HEK293T (cell line): ENCODE data around the gene ECI1.

Experiments
- CTCF ChIA-PET: fragments of 350-600 bp; formaldehyde crosslinking; extraction: SDS; loops from one replicate; lab custom pipeline; 2021; ENCODE audit warnings: antibody characterized with exemption, inconsistent platforms; lab: Yijun Ruan, JAX
- POLR2A ChIA-PET: fragments of 350-600 bp; formaldehyde crosslinking; extraction: SDS; loops from one replicate; lab custom pipeline; 2020; ENCODE audit warnings: antibody characterized with exemption, inconsistent platforms; lab: Yijun Ruan, JAX
- DNase-seq: peaks from one replicate; pipeline ENCODE4 v3.0.0; 2012; ENCODE audit warnings: mixed read lengths; ENCODE audit errors: extremely low spot score
- ARNT ChIP-seq: fragments of 450-650 bp; IDR thresholded peaks from 2 replicates; pipeline ENCODE4 v1.6.1; 2017; ENCODE audit warnings: mild to moderate bottlenecking
- BHLHE40 ChIP-seq: fragments of 450-650 bp; IDR thresholded peaks from 2 replicates; pipeline ENCODE4 v1.6.1; 2016; ENCODE audit warnings: mild to moderate bottlenecking, moderate library complexity, borderline replicate concordance
- CTBP1 ChIP-seq: fragments of 450-650 bp; IDR thresholded peaks from 2 replicates; pipeline ENCODE4 v1.6.1; 2016; ENCODE audit warnings: borderline replicate concordance
- ELF4 ChIP-seq: fragments of 450-650 bp; IDR thresholded peaks from 2 replicates; pipeline ENCODE4 v1.6.1; 2017; ENCODE audit warnings: antibody characterized with exemption
- FOXA1 ChIP-seq: fragments of 450-650 bp; IDR thresholded peaks from 2 replicates; pipeline ENCODE4 v1.6.1; 2016; ENCODE audit warnings: mild to moderate bottlenecking
- FOXK2 ChIP-seq: fragments of 450-650 bp; IDR thresholded peaks from 2 replicates; pipeline ENCODE4 v1.6.1; 2016; ENCODE audit warnings: mild to moderate bottlenecking
- FOXM1 ChIP-seq: fragments of 450-650 bp; IDR thresholded peaks from 2 replicates; pipeline ENCODE4 v1.6.1; 2017; ENCODE audit warnings: mild to moderate bottlenecking, borderline replicate concordance
- HDGF ChIP-seq: fragments of 450-650 bp; IDR thresholded peaks from 2 replicates; pipeline ENCODE4 v1.6.1; 2017; ENCODE audit warnings: antibody characterized with exemption, borderline replicate concordance
- L3MBTL2 ChIP-seq: fragments of 450-650 bp; conservative IDR thresholded peaks from 2 replicates; pipeline ENCODE4 v1.6.1; 2016; ENCODE audit warnings: mild to moderate bottlenecking
- LEF1 ChIP-seq: fragments of 450-650 bp; IDR thresholded peaks from 2 replicates; pipeline ENCODE4 v1.6.1; 2017; ENCODE audit warnings: mild to moderate bottlenecking, borderline replicate concordance
- NFRKB ChIP-seq: fragments of 450-650 bp; IDR thresholded peaks from 2 replicates; pipeline ENCODE4 v1.6.1; 2016; ENCODE audit warnings: mild to moderate bottlenecking, moderate library complexity
- SP1 ChIP-seq: fragments of 450-650 bp; IDR thresholded peaks from 2 replicates; pipeline ENCODE4 v1.6.1; 2017
- SUZ12 ChIP-seq: fragments of 450-650 bp; IDR thresholded peaks from 2 replicates; pipeline ENCODE4 v1.6.1; 2016; ENCODE audit warnings: mild to moderate bottlenecking
- TARDBP ChIP-seq: fragments of 450-650 bp; IDR thresholded peaks from 2 replicates; pipeline ENCODE4 v1.6.1; 2016
- ZNF384 ChIP-seq: fragments of 450-650 bp; IDR thresholded peaks from 2 replicates; pipeline ENCODE4 v1.6.1; 2016
- TF ChIP-seq, protein P1 (sequence below): fragments of 450-650 bp; IDR thresholded peaks from 2 replicates; pipeline ENCODE4 v1.6.1; 2016

Gene ECI1

DNA sequence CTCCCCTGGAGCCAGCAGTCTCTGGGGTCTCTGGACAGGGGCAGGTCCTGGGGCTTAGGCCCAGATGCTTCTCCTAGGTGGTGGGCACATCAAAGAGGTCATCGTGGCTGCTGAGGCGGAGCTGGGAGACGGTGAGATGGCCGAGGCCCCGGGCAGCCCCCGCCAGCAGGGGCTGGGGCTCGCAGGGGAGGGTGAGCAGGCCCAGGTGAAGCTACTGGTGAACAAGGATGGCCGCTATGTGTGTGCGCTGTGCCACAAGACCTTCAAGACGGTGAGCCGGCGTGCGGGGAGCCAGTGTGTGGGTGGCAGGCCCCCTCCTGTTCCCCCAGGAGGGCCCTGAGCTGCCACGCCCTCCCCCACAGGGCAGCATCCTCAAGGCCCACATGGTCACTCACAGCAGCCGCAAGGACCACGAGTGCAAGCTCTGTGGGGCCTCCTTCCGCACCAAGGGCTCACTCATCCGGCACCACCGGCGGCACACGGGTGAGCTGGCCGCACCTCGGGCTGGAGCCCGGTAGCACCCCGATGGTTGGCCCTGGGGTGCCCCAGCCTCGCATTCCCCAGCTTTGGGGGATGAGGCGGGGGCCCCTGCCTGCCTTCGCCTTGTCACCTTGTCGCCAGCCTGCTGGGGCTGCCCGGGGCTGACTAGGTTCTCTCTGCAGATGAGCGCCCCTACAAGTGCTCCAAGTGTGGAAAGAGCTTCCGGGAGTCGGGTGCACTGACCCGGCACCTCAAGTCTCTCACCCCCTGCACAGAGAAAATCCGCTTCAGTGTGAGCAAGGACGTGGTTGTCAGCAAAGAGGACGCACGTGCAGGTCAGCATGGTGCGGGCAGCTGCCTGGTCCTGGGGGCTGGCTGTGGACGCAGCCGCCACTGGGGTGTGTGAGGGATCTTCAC is 19.0 kb downstream of the ECI1 start:
- DNase-seq: no peak
- ChIA-PET POLR2A (interaction anchor here (1.4 kb wide), 1 partner anchor 267 kb away, joined by 3 read pairs; the partner anchor contains the start of gene RPS2), CTCF (no interaction called here)
- TF ChIP-seq SP1 (no peak), ZNF384 (no peak), HDGF (no peak), BHLHE40 (no peak), ARNT (no peak), FOXM1 (no peak), SUZ12 (no peak), TARDBP (no peak), L3MBTL2 (no peak)
- TF ChIP-seq, protein P1, sequence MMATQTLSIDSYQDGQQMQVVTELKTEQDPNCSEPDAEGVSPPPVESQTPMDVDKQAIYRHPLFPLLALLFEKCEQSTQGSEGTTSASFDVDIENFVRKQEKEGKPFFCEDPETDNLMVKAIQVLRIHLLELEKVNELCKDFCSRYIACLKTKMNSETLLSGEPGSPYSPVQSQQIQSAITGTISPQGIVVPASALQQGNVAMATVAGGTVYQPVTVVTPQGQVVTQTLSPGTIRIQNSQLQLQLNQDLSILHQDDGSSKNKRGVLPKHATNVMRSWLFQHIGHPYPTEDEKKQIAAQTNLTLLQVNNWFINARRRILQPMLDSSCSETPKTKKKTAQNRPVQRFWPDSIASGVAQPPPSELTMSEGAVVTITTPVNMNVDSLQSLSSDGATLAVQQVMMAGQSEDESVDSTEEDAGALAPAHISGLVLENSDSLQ: no peak

GRCh38 chr16:2231016-2231931 is 20.1 kb downstream of the ECI1 start:
- ChIA-PET POLR2A (interaction anchor here (0.9 to 1.4 kb wide), 2 partner anchors 16 to 266 kb away, joined by 3 to 6 read pairs; partner anchors contain the start of gene RPS2), CTCF (no interaction called here)
- TF ChIP-seq BHLHE40 (no peak), FOXA1 (no peak), ELF4 (no peak), CTBP1 (no peak), SP1 (no peak), SUZ12 (no peak), ARNT (no peak), FOXM1 (no peak)
- no peak for DNase-seq

DNA sequence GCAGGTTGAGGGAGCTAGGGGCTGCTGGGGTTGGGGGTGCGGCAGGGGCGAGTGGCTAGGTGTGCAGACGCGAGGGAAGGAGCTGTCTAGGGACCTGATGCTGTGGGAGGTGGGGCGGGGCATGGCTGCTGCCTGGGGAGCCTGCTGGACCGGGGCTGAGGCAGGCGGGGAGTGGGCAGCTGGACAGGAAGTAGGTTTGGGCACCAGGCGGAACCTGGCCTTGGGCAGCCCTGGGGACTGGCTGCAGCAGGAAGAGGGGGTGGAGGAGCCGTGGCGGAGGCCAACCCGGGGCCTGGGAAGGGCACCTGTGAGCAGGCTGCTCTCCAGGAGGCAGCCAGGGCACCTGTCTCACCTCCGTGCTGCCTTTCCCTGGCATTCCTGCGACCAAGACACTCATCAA is 21.0 kb downstream of the ECI1 start:
- TF ChIP-seq ELF4 (no peak), CTBP1 (no peak), NFRKB (no peak), HDGF (no peak), ARNT (no peak), FOXM1 (no peak), FOXA1 (no peak), SP1 (no peak)
- CTCF ChIA-PET: no interaction called here
- DNase-seq: no peak
- POLR2A ChIA-PET: interaction anchor here (0.9 kb wide), 1 partner anchor 15 kb away, joined by 6 read pairs; no protein-coding TSS in a partner anchor

DNA sequence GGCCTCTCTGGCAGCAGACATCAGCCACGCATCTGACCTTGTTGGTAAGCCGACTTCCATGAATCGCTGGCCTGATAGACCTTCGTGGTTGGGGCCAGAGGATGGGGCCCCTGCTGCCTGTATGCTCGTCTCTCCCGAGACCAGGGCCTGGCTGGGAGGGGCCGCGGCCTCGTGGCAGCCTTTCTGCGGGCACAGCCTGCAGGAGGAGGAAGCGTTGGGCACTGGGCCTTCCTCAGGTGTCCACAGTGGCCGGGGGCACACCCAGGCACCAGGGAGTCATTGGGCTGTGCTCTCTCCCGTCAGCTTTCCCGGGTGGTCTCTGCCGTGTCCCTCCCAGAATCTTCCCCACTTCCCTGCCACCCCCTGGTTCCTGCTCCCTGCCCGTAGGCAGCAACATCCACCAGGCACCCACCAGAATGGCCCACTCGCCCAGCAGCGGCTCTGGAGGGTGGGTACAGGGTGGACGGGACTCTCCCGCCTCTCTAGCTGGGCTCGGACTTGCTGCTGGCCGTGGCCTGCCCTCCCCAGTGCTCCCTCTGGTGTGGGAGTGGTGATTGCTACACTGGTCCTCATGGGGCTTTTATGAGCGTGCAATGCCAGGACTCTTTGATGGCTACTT is 21.6 kb downstream of the ECI1 start:
- TF ChIP-seq ELF4 (no peak), ZNF384 (no peak), FOXA1 (no peak), NFRKB (no peak), CTBP1 (no peak)
- ChIA-PET CTCF (no interaction called here), POLR2A (no interaction called here)
- DNase-seq: no peak

GRCh38 chr16:2229091-2229490 is 22.3 kb downstream of the ECI1 start:
- ChIA-PET POLR2A (interaction anchor here (2.2 kb wide), 1 partner anchor 23 kb away, joined by 6 read pairs; the partner anchor contains the start of gene ECI1), CTCF (no interaction called here)
- TF ChIP-seq ZNF384 (no peak), L3MBTL2 (no peak), NFRKB (no peak), TARDBP (no peak)

DNA sequence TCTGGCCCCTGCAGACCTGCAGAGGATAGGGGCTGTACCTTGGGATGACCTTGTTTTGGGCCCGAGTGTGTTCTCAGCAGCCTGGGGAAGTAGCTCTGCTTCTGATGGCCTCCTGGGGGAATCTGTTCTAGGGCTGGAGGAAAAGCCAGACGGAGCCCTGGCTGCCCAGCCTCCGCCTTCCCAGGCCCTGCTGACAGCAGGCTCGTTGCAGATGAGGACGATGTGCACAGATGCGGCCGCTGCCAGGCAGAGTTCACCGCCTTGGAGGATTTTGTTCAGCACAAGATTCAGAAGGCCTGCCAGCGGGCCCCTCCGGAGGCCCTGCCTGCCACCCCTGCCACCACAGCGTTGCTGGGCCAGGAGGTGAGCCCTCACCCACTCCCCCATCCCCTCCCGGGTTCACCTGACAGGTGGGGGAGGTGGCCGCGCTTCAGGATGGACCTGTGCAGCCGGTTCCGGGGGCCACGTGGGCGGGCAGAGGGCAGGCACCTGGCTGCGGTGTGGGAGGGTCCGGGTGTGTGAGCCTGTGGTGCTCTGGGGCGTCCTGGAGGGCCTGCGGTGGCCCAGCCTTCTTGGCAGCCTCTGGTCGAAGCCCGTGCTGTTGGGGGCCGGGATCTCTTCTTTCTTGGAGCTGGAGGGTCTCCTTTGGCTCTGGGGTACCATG is 23.1 kb downstream of the ECI1 start:
- ChIA-PET POLR2A (interaction anchor here (2.2 kb wide), 1 partner anchor 23 kb away, joined by 6 read pairs; the partner anchor contains the start of gene ECI1), CTCF (no interaction called here)
- DNase-seq: no peak
- TF ChIP-seq ZNF384: no peak
- TF ChIP-seq ARNT: no peak
- TF ChIP-seq HDGF: no peak

More at GRCh38 chr16:2229091-2229490, 22.3 kb downstream of the ECI1 start:
- no peak for DNase-seq

DNA sequence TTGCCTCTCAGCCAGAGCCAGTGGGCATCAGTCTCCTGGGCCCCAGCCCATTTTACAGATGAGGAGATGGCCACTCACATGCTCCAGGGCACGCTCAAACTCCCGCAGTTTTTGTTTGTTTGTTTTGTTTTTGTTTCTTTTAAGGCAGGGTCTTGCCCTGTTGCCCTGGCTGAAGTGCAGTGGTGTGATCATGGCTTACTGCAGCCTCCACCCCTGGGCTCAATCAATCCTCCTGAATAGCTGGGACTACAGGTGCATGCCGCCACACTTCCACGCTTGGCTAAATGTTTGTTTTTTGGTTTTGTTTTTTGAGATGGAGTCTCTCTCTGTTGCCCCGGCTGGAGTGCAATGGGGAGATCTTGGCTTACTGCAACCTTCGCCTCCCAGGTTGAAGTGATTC is 24.5 kb downstream of the ECI1 start:
- TF ChIP-seq FOXM1 (no peak), SP1 (no peak), ARNT (no peak), L3MBTL2 (no peak), ZNF384 (no peak), LEF1 (no peak), NFRKB (no peak), ELF4 (no peak), CTBP1 (no peak), TARDBP (no peak), FOXA1 (no peak), BHLHE40 (no peak), SUZ12 (no peak), HDGF (no peak), FOXK2 (no peak)
- TF ChIP-seq, protein P1: no peak
- CTCF ChIA-PET: no interaction called here
- no peak for DNase-seq
- POLR2A ChIA-PET: interaction anchor here (1.0 to 5.4 kb wide), 4 partner anchors 12 to 72 kb away, joined by 3 to 34 read pairs (median 4); partner anchors contain the start of genes ECI1, PGP and TRAF7
